ENCODE measurements around the gene GNG11.
"Not testable (repeated sequence)": the region's sequence is repeated elsewhere in the genome, so short reads cannot be mapped to it uniquely, and the experiment has no call there.

The GNG11 gene

DNA sequence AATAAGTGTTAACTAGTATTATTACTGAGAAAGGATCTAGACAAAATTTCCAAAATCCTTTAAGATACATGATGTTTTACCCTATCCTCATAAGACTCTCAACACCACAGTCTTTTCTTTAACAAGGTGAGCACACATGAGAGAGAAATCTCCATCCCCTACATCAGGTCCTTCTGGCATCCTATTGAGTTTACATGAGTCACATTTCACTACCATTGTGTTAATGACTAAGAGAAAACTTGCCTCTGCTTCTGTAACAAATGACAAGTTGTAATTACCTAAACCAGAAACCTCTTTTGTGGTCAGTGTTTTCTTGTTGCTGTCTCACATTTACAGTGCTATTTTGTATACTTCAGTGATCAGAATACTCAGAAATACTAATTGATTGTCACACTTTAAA lies 9.9 kb upstream of the GNG11 start:
- DNase-seq (ENCODE audit: low spot score): not testable (repeated sequence)

DNA sequence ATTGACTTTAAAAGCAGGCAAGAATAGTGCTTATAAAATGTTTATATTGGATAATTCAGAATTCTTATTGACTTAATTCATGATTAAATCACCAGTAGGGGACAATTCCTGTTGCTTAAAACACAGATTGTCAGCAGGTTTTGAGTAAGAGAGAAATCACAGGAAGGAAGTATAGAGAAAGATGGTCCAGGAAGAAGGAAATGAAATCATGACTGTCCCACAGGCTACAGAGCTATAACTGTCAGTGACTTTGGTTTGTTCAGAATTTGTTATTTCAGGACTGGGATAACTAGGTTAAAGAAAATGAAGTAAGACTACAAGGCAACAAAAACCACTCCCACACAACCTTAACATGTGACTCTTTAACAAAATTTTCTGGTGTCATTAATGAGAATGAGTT lies 8.3 kb upstream of the GNG11 start:
- no peak for DNase-seq (ENCODE audit: low spot score)

DNA sequence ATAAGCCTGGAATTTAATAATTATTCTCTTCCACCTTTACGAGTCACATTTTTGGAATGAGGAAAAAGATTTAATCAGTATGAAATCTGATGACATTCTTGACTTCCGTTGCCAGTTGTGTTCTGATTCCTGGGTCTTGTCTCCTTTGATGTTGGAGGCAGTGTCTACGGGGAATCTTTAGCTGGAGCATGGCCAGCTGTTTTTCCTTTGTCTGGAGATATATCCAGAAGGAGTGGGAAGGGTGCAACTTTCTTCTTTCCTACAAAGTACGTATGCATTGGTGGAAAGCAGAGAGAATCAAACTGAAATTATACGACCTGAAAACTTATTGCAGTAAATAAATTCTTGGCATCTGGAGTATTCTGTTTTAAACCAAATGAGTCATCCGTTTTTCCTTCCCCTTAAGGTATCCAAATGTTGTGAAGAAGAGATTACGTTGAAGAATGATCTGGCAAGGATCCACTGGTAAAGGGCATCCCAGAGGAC lies 6.9 kb upstream of the GNG11 start:
- no peak for DNase-seq (ENCODE audit: low spot score)

DNA sequence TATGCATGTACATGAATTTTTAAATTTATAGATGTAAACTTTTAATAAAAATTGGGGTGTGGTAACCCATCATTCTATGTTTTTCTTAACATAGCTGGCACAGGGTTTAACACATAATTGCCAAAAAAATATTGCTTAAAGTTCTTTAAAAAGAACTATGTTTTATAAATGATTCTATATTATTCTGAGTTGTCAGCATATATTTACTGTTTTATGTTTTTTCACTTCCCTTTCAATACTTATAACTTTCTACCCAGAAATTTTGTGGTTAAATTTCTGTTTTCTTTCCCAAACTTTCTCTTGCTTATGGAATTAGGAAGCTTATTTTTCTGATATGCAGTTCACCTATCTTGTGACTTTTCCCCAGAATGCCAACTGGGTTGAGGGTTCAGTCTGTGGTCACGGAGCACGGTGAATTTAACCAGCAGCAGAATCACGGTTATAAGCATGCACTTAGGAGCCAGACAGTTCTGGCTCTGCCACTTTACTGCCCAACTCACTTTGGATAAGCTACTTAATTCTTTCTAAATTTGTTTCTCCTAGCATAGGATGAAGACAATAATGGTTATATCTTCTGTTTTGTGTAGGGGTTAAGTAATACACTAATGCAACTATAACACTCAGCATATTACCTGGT lies 6.2 kb upstream of the GNG11 start:
- not testable (repeated sequence) for DNase-seq (ENCODE audit: low spot score)

DNA sequence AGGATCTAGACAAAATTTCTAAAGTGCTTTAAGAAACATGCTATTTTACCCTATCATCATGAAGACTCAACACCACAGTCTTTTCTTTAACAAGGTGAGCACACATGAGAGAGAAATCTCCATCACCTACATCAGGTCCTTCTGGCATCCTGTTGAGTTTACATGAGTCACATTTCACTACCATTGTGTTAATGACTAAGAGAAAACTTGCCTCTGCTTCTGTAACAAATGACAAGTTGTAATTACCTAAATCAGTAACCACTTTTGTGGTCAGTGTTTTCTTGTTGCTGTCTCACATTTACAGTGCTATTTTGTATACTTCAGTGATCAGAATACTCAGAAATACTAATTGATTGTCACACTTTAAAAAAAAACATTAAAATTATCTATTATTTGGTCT lies 5.6 kb upstream of the GNG11 start:
- DNase-seq (ENCODE audit: low spot score): not testable (repeated sequence)

DNA sequence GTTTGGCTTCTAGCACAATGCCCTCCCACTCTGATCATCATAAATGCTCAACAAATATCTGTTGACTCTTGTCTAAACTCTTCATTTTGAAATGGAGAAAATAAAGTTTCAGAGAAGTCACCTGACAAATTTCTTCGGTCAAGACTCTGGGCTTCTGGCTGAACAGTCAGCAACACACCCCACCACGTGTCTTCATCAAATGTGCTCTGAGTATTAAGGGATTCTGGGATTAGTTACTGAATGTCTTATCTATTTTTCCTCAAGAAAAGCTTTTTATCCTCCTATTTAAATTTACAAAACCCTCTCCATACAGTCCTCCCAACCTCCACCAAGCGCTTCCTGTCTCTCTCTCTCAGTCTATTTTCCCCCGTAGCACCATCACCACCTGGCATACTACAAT lies 5.2 kb upstream of the GNG11 start:
- not testable (repeated sequence) for DNase-seq (ENCODE audit: low spot score)

DNA sequence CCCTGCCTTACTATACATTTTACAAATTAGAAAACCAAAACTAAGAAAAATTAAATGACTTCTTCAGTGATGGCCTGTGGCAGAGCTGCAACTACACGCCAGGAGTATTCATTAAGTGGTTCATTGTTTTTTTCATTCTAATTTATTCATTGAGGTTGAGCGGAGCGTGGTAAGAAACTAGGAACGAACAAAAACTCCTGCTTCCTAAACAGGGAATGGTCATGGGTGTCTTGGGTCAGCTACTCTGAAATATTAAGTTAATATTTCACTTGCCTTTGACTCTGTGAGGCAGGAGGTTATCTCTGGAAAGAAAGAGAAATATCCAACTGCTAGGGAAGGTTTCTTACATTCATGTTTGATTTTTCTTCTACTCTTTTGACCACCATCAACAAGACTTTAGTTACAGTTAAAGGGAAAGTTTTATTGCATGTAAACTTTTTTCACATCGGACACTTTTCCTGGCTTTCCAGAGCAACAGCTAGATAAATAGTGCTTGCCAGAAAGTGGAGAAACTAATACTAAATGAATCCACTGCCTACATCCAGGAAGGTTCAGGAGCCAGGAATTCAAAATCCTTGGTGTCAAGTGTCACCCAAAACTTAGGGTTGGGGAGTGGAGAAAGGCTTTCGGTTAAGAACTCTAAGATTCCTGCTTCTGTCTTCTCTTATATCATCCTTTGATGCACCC lies 896 bp upstream of the GNG11 start:
- no peak for DNase-seq (ENCODE audit: low spot score)

DNA sequence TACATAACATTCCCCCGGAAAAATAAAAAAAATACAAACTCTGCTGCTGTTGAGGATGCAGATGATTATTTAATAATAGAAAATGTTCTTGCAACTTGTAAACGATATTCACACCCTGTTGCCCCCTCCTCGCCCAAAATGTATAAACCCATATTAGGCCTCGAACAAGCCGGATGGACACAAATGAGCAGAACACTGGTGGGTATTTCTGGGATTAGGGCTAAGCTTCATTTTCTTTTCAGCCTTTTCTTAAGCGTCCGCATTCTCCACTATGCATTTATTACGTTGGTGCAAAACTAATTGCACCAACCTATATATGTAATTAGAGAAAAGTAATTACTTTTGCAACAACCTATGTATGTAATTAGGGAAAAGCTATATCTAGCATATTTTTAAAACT lies 349 bp upstream of the GNG11 start:
- DNase-seq (ENCODE audit: low spot score): no peak

DNA sequence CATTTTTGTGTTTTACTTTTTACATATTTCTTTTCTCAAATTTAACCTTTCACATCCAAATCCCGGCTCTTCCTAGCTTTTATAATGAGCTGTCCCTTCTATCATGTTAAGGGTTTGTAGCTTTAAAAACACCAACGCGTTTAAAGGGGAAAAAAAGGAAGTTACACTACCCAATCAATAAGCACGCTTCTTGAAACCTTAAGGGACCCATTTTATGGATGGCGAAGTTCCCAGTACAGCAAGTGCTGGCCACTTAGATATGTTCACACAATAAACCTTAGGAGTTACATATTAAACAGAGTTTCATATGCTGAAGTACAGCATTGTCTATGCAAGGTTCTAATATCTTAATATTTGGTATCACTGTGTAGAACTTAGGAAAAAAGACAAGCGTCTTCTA lies 1.8 kb downstream of the GNG11 start:
- DNase-seq (ENCODE audit: low spot score): no peak

DNA sequence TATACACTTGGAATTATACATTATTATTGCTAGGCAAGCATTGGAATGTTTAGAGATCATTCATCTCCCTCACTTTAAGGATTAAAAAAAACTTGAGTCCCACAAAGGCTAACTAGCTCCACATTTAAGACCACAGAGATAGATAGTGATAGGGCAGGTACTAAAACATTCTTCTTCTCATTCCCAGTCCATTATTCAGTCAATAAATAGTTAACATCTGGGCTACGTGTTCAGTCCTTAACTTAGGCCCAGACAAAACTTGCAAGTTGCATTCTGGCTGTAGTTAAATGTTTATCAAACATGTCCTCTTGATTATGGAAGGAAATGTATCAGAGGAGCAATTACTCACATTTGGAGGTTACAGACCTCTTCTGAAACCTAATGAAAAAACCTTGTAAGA lies 2.4 kb downstream of the GNG11 start:
- DNase-seq (ENCODE audit: low spot score): no peak

DNA sequence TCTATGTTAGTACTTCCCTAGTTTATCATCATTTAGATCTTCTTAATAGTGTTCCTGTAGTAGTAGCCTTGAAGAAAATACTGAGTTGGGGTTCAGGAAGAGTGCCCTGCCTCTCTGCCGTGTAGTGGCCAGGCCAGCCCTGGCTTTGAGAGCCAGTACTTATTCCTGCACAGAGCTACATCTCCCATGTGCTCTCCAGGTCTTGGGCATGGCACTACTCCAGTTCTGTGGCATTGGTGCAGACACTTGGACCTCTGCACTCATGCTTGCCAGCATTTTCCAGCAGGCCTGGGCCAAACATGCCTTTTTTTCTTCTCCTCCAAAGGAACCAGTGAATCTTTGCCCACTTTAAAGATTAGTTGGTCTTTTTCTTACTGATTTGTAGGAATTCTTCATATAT lies 5.3 kb downstream of the GNG11 start:
- DNase-seq (ENCODE audit: low spot score): no peak

DNA sequence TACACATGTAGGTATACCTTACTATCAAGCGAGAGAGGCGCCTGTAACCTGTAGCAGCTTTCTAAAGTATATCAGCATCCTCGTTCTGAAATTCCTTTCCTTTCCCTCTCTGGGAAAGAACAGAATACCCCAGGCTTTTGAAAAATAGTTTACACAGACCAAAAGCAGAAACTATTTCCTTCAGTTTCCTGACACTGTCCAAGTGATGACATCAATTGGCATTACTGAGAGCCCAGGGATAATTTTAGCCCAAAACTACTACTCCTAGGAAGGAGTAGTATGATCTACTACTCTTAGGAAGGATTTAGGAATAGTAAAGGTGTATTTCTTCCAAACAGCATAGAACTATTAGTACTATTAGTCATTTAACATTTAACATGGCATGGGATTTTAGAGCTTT lies 6.0 kb downstream of the GNG11 start:
- DNase-seq (ENCODE audit: low spot score): no peak

DNA sequence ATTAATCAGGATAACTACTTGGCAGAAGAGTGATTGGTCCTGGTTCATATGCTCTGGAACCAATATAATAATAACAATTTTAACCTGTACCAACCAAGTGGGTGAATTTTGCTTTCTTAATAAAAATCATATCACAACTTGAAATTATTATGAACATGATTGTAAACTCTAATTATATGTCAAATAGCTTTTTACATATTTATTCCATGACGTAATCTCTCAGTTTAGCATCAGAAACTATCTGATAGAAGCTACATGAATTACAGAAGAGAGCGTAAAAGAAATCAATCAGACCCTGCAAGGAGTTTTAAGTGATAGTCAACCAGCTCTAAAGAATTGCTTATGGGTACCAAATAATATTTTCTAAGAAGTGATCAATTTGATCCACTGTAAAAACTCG lies 10.1 kb downstream of the GNG11 start:
- DNase-seq (ENCODE audit: low spot score): no peak

DNA sequence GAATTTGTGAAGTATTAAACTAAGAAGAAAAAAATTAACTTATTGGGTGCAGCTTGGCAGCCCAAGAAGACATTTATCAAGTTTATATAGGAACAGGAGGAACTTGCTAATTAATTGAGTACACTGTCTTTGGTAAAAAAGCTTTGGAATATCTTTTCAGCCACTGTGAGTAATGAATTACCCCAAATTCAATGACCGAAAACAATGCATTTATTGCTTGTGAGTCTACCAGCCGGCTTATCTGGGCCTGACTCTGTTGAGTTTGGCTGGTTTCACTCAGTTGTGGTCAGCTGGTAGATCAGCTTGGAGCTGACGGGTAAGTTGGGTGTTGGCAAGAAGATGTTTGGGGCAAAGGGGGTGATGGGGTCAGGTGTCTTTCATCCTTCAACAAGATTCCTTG lies 11.6 kb downstream of the GNG11 start:
- no peak for DNase-seq (ENCODE audit: low spot score)

DNA sequence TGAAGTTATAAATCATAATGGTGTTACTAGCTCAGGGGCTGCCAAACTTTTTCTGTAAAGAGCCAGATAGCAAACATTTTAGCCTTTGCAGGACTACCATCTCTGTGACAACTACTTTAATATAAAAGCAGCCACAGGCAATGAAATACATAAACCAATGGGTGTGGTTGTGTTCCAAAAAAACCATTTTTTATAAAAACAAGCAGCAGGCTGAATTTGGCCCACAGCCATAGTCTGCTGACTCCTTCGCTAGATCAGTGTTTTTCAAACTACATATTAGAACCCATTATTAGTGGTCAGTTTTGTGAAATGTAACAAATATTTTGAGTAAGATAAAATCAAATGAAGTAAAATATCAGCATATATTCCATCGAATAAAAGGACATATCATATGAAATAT lies 13.6 kb downstream of the GNG11 start:
- no peak for DNase-seq (ENCODE audit: low spot score)

DNA sequence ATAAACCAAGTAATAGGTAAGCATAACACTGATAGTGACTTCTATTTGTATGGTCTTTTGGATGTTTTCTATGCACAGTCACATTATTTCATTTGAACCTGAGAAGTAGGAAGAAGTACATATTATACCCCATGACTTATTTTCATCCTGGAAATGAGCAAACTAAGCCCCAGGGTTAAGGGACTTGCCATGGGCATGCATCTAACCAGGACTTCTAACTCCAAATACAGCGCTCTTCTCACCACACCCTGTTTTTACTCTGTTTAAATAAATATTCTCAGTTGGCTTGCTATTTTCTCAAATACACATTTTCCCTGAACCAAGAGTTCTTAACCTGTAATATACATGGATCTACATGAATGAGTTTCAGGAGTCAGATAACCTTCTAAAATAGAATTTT lies 16.3 kb downstream of the GNG11 start:
- DNase-seq (ENCODE audit: low spot score): no peak

DNA sequence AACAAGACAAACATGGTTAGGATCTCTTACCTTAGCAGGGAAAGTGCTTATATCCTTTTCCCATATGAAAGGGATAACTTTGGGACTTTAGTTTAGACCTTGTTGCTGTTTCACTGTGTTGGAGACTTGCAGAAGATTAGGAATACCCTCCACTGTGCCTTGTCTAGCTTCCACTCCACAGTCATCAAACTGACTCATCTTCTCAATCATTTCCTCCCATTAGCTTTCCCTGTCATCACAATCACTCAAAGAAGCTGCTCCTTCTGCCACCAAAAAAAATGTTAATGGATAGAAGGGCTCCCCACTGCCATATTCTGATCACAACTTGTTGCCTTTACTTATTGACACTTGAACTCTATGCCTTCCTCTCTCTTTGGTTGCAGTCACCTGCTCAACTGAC lies 16.8 kb downstream of the GNG11 start:
- DNase-seq (ENCODE audit: low spot score): no peak

DNA sequence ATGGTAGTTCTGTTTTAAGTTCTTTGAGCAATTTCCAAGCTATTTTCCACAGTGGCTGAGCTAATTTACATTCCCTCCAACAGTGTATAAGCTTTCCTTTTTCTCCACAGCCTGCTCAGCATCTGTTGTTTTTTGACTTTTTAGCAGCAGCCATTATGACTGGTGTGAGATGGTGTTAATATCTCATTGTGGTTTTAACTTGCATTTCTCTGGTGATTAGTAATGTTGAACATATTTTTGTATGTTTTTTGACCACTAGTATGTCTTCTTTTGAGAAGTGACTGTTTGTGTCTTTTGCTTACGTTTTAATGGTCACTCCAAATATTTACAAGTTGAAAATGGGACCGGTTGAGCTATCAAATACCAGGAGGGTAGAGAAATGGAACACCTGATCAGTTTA lies 20.4 kb downstream of the GNG11 start:
- DNase-seq (ENCODE audit: low spot score): no peak

DNA sequence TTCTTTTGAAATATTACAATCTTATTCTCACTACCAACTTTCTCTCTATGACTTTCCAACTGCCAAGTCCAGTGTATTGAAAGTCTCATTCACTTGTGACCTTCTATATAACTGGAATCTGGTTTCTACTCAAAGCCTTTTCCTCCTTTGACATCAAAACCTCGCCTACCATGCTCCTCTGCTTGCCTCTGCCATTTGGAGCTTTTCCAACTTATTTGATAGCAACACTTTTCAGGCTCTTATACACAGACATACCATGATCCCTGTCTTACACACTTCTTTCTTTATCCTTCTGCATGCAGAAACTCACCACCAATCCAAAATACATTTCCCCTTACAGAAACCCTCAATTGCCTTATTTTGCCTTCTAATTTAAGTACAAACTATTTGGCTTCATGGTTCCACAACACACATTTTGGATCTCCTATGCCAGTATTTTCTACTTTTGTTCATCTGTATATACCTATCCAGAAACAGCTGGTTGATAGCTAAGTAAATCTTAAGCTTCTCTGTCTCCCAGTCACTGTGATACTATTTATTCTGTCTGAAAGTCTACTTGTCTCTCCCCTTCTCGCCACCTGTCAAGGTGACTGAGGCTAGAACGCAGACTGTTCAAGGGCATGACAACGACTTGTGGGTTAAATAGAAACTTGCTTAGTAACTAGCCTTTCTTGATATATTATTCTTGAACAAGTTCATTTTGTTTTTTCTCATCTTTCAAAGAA lies 22.4 kb downstream of the GNG11 start:
- DNase-seq (ENCODE audit: low spot score): no peak

DNA sequence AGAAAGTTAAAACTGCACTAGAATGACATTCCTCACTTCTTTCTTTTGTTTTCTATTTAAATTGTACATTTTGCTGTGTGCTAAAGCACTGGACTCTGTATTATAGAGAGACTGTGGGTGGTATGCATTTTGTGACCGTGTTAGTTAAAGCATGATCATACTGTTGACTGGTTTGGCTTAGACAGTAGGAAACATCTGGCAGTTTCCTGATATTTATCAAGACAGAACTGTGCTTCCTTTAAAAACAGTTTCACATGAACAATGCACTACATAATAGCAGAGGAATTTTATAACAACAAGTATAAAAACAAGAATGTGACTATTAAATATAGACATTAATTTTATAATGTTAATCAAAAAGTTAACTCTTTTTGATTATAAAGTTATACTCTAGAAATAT lies 23.1 kb downstream of the GNG11 start:
- no peak for DNase-seq (ENCODE audit: low spot score)

DNA sequence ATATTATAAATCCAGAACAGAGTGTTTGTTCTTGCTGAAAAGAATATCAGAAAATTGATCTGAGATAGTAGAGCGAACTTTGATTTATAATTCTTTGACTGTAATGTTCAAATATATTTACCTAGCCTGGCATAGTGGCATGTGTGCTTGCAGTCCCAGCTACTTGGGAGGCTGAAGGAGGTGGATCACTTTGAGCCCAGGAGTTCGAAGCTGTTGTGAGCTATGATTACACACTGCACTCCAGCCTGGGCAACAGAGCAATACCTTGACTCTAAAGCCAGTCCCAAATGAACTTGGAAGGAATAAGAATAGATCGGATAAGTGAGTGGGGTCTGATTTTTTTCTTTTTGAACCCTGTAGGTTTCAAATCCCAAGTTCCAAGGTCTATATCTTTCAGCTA lies 23.5 kb downstream of the GNG11 start:
- DNase-seq (ENCODE audit: low spot score): no peak

DNA sequence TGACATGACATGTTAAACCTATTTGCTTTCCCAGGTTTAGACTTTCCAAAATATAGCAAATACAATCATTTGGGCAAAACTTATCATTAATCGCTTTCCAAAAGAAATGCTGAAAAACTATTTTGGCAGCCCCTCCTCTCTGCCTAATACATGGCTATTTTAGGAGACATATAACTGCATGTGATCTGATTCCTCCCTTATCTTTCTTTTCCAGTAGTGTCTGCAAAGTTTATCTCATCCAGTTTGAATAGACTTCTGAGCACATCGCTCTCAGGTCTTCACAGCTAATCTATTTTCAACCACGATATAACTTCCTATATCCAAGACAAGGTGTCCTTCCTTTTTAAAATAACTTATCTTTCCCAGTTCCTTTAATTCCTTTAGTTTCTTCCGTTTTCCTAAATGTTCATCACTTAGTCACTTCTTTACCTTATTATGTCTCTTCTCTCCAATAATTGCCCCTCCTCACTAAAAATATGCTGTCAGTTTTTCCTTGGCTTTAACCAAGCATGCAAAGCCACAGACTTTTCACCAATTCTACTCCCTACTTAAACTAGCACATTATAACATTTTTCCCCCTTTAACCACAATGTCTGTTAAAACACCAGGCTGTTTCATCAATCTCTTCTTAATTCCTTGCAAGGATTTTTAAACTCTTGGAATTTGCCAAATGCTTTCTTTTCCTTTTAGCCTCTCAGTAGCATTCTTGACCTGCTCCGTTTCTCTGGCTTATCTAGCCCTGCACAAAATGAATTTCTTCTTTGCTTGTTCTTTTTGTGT lies 24.4 kb downstream of the GNG11 start:
- DNase-seq (ENCODE audit: low spot score): no peak

DNA sequence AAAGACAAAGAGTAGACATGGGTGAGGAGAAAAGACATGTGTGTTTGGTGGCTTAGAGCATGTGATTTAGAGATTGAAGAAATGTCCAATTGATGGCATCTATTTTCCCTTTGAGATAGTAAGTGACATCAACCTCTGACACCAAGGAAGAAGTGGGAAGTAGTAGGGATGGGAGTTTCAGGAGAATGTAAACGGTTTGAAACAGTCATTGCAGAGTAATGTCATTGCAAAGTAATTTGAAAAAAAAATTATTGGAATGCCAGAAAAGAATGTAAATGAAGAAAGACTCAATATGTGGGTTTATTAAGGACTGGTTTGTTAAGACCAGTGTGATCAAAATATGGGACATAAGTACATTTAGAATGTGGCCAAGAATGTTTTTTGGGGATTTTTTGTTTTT lies 26.6 kb downstream of the GNG11 start:
- DNase-seq (ENCODE audit: low spot score): no peak
